Activated CD4-positive, CD25-positive, alpha-beta regulatory T cell treated with anti-CD3 and anti-CD28 coated beads, Interleukin-2, amount 50 U/mL, for 72 hours (primary cell): ENCODE results near the gene WDR45B.
"Not testable (repeated sequence)": the region's sequence is repeated elsewhere in the genome, so short reads cannot be mapped to it uniquely, and the experiment has no call there.

Source experiments
- DNase-seq: peaks from one replicate; pipeline ENCODE4 v3.0.0; 2021

WDR45B gene

GRCh38 chr17:82577300-82577699, 70.9 kb downstream of the WDR45B start:
- no peak for DNase-seq

GRCh38 chr17:82575581-82576221, 72.5 kb downstream of the WDR45B start:
- not testable (repeated sequence) for DNase-seq

GRCh38 chr17:82574041-82574440, 74.2 kb downstream of the WDR45B start:
- DNase-seq = no peak

GRCh38 chr17:82571855-82572254, 76.4 kb downstream of the WDR45B start:
- no peak for DNase-seq

GRCh38 chr17:82570277-82570676, 78.0 kb downstream of the WDR45B start:
- no peak for DNase-seq

GRCh38 chr17:82569621-82570020, 78.6 kb downstream of the WDR45B start:
- no peak for DNase-seq

GRCh38 chr17:82568997-82569393, 79.2 kb downstream of the WDR45B start:
- DNase-seq = no peak

- no peak for DNase-seq
Observed at GRCh38 chr17:82567286-82567685, 81.0 kb downstream of the WDR45B start.

- DNase-seq = no peak
Observed at GRCh38 chr17:82566129-82566960, 81.9 kb downstream of the WDR45B start.

GRCh38 chr17:82565551-82565950, 82.7 kb downstream of the WDR45B start:
- no peak for DNase-seq
